Nucleus accumbens (tissue), 56 donors: ENCODE results near the gene ZBTB38.

Experiments
- DNase-seq, 56 donors: peaks; one replicate each; lab custom pipeline; 2025; lab: John Stamatoyannopoulos, UW

ZBTB38 gene

GRCh38 chr3:141385406-141386125, 17.3 kb downstream of the ZBTB38 start:
- DNase-seq, result no peak

- no peak for DNase-seq
Observed at GRCh38 chr3:141386126-141386488, 17.8 kb downstream of the ZBTB38 start.

GRCh38 chr3:141386611-141387111, 18.4 kb downstream of the ZBTB38 start:
- peak in 38 of 56 donors; percentile 14 to 71 (median 46) for DNase-seq

GRCh38 chr3:141387516-141387915, 19.2 kb downstream of the ZBTB38 start:
- no peak for DNase-seq

GRCh38 chr3:141388395-141388794, 20.1 kb downstream of the ZBTB38 start:
- DNase-seq, result no peak

GRCh38 chr3:141388823-141389621, 20.7 kb downstream of the ZBTB38 start:
- DNase-seq, result no peak

- DNase-seq, result no peak
Observed at GRCh38 chr3:141389703-141390102, 21.4 kb downstream of the ZBTB38 start.

- DNase-seq, result no peak
Observed at GRCh38 chr3:141390747-141391146, 22.4 kb downstream of the ZBTB38 start.

GRCh38 chr3:141391298-141391990, 23.1 kb downstream of the ZBTB38 start:
- DNase-seq, result no peak

GRCh38 chr3:141391991-141392316, 23.6 kb downstream of the ZBTB38 start:
- no peak for DNase-seq

GRCh38 chr3:141392416-141392815, 24.1 kb downstream of the ZBTB38 start:
- no peak for DNase-seq

- peak in 10 of 56 donors; percentile 6 to 39 (median 18) for DNase-seq
Observed at GRCh38 chr3:141392897-141393734, 24.8 kb downstream of the ZBTB38 start.

GRCh38 chr3:141393735-141394076, 25.4 kb downstream of the ZBTB38 start:
- no peak for DNase-seq

GRCh38 chr3:141394560-141394959, 26.3 kb downstream of the ZBTB38 start:
- no peak for DNase-seq

GRCh38 chr3:141395005-141395589, 26.8 kb downstream of the ZBTB38 start:
- no peak for DNase-seq

- DNase-seq, result no peak
Observed at GRCh38 chr3:141397996-141398395, 29.7 kb downstream of the ZBTB38 start.

GRCh38 chr3:141399200-141399599, 30.9 kb downstream of the ZBTB38 start:
- DNase-seq, result no peak

GRCh38 chr3:141400073-141400971, 32.0 kb downstream of the ZBTB38 start:
- no peak for DNase-seq

- DNase-seq, result no peak
Observed at GRCh38 chr3:141401095-141401494, 32.8 kb downstream of the ZBTB38 start.
